HG02885 (cell line): ENCODE data around the gene RSKR.
"Not testable (repeated sequence)": the region's sequence is repeated elsewhere in the genome, so short reads cannot be mapped to it uniquely, and the experiment has no call there.

Source experiments
- ATAC-seq: cut with Tn5 transposase; IDR thresholded peaks from one replicate; pipeline ENCODE4 v1.9.1; 2021; ENCODE audit warnings: mild to moderate bottlenecking; ENCODE audit not compliant: unreplicated experiment, poor library complexity

The RSKR gene

GRCh38 chr17:28613931-28614381, at the start of gene RSKR:
Gene RSKR (minus strand): TSS chr17:28614185. CDS start chr17:28614161, 24 bp downstream.
- ATAC-seq = no peak

- no peak for ATAC-seq
Measured at GRCh38 chr17:28663723-28664122, 49.7 kb upstream of the RSKR start.

- ATAC-seq = no peak
Measured at GRCh38 chr17:28662527-28662829, 48.5 kb upstream of the RSKR start.

- ATAC-seq = peak; percentile 86
Measured at GRCh38 chr17:28661635-28662526, 47.9 kb upstream of the RSKR start, which contains the start of the genes SDF2 and SUPT6H. Gene SDF2 (minus strand): TSS chr17:28661906. CDS start chr17:28661876, 30 bp downstream. Gene SUPT6H (plus strand): TSS chr17:28662205. CDS start chr17:28673402, 11,197 bp downstream.

GRCh38 chr17:28659497-28659881, 45.5 kb upstream of the RSKR start:
- not testable (repeated sequence) for ATAC-seq

- ATAC-seq = not testable (repeated sequence)
Measured at GRCh38 chr17:28658766-28659496, 44.9 kb upstream of the RSKR start.

- not testable (repeated sequence) for ATAC-seq
Measured at GRCh38 chr17:28658342-28658741, 44.4 kb upstream of the RSKR start.

GRCh38 chr17:28657756-28658155, 43.8 kb upstream of the RSKR start:
- no peak for ATAC-seq

- no peak for ATAC-seq
Measured at GRCh38 chr17:28655160-28655559, 41.2 kb upstream of the RSKR start.

- ATAC-seq = no peak
Measured at GRCh38 chr17:28648698-28649097, 34.7 kb upstream of the RSKR start.

GRCh38 chr17:28646039-28646754, 32.2 kb upstream of the RSKR start:
- ATAC-seq = no peak

- no peak for ATAC-seq
Measured at GRCh38 chr17:28645576-28645939, 31.6 kb upstream of the RSKR start.

GRCh38 chr17:28644787-28645575, 31.0 kb upstream of the RSKR start, which contains the start of gene BLTP2:
Gene BLTP2 (minus strand): TSS chr17:28645158. CDS start chr17:28645056, 102 bp downstream.
- ATAC-seq = peak; percentile 96

- ATAC-seq = peak; percentile 8
Measured at GRCh38 chr17:28643983-28644786, 30.2 kb upstream of the RSKR start.

GRCh38 chr17:28641579-28641978, 27.6 kb upstream of the RSKR start:
- no peak for ATAC-seq

GRCh38 chr17:28635506-28635905, 21.5 kb upstream of the RSKR start:
- ATAC-seq = no peak

- no peak for ATAC-seq
Measured at GRCh38 chr17:28634206-28634865, 20.4 kb upstream of the RSKR start.

GRCh38 chr17:28626818-28627217, 12.8 kb upstream of the RSKR start:
- ATAC-seq = no peak
